Neural progenitor cell (in vitro differentiated cells): Measurements from ENCODE around the gene PIAS2. TPM values are rescaled to one million over a fixed set of nuclear protein-coding genes. Genes with fewer than 3 reads are reported as not detected.

Experiments
- DNase-seq: peaks from one replicate; pipeline ENCODE4 v3.0.0-alpha.2; 2016; ENCODE audit warnings: low spot score
- H2AFZ ChIP-seq: fragments of 200-600 bp; sonication (generic); replicated peaks from 2 replicates; pipeline ENCODE4 v1.6.1; 2016; ENCODE audit warnings: antibody characterized with exemption
- H3F3A ChIP-seq: fragments of 200-600 bp; sonication (generic); 2 replicates; pipeline ENCODE4 v1.6.1; 2016; ENCODE audit warnings: antibody characterized with exemption, low read depth
- H3K27ac ChIP-seq: fragments of 200-600 bp; sonication (generic); 2 replicates; pipeline ENCODE4 v1.5.1; 2016; ENCODE audit warnings: mild to moderate bottlenecking
- H3K27me3 ChIP-seq: fragments of 200-600 bp; sonication (generic); 2 replicates; pipeline ENCODE4 v1.6.1; 2016; ENCODE audit warnings: mild to moderate bottlenecking, moderate library complexity
- H3K36me3 ChIP-seq: fragments of 200-600 bp; sonication (generic); 2 replicates; pipeline ENCODE4 v1.5.1; 2016
- H3K4me1 ChIP-seq: fragments of 200-600 bp; sonication (generic); 2 replicates; pipeline ENCODE4 v1.6.1; 2016; ENCODE audit warnings: mixed run types
- H3K4me2 ChIP-seq: fragments of 200-600 bp; sonication (generic); 2 replicates; pipeline ENCODE4 v1.6.1; 2016
- H3K4me3 ChIP-seq: fragments of 200-600 bp; sonication (generic); 2 replicates; pipeline ENCODE4 v1.5.1; 2016
- H3K79me2 ChIP-seq: fragments of 200-600 bp; sonication (generic); 2 replicates; pipeline ENCODE4 v1.6.1; 2016; ENCODE audit warnings: low read depth
- H3K9ac ChIP-seq: fragments of 200-600 bp; sonication (generic); 2 replicates; pipeline ENCODE4 v1.6.1; 2016
- H3K9me3 ChIP-seq: fragments of 200-600 bp; sonication (generic); 2 replicates; pipeline ENCODE4 v1.5.1; 2016; ENCODE audit warnings: low read depth
- H4K20me1 ChIP-seq: fragments of 200-600 bp; sonication (generic); 2 replicates; pipeline ENCODE4 v1.6.1; 2016; ENCODE audit warnings: low read depth
- H3K27ac Mint-ChIP-seq: 3 replicates; pipeline ENCODE4 v1.8.0; 2021; ENCODE audit warnings: mixed read lengths
- H3K27me3 Mint-ChIP-seq: 2 replicates; pipeline ENCODE4 v1.8.0; 2022; ENCODE audit warnings: low read depth, mild to moderate bottlenecking, inconsistent platforms, moderate library complexity, mixed read lengths; ENCODE audit not compliant: insufficient read depth
- H3K36me3 Mint-ChIP-seq: 3 replicates; pipeline ENCODE4 v1.8.0; 2021; ENCODE audit warnings: mixed read lengths
- H3K4me1 Mint-ChIP-seq: 3 replicates; pipeline ENCODE4 v1.8.0; 2021; ENCODE audit warnings: mixed read lengths
- H3K4me3 Mint-ChIP-seq: 3 replicates; pipeline ENCODE4 v1.8.0; 2021; ENCODE audit warnings: mild to moderate bottlenecking, moderate library complexity, mixed read lengths
- H3K9me3 Mint-ChIP-seq: 3 replicates; pipeline ENCODE4 v1.8.0; 2020; ENCODE audit warnings: mixed read lengths
- EZH2 ChIP-seq: fragments of 200-600 bp; sonication (generic); IDR thresholded peaks from 2 replicates; pipeline ENCODE4 v1.6.1; 2017; ENCODE audit warnings: antibody characterized with exemption, mild to moderate bottlenecking, moderate library complexity
- EZH2phosphoT487 ChIP-seq: fragments of 200-600 bp; sonication (generic); IDR thresholded peaks from 2 replicates; pipeline ENCODE4 v1.6.1; 2017; ENCODE audit warnings: antibody characterized with exemption
- total RNA-seq: library from RNA; depleted of rRNA; stranded (reverse); fragments of >200 nt; gene quantifications from 2 replicates; pipeline ENCODE4 v1.2.3, GENCODE V29; 2015; ENCODE audit warnings: low replicate concordance
- TF ChIP-seq, protein P1 (sequence below): fragments of 200-600 bp; sonication (generic); IDR thresholded peaks from 2 replicates; pipeline ENCODE4 v1.5.1; 2017; ENCODE audit warnings: antibody characterized with exemption, mild to moderate bottlenecking

The PIAS2 gene
- total RNA-seq, 1 donor from 2014 or later: 39.4 TPM

- no peak overlapping the region for H3K27ac ChIP-seq
- no peaks in the 10 kb centered on the region for H3K9me3 ChIP-seq
- H3K79me2 ChIP-seq: no peaks in the 10 kb centered on the region
- TF ChIP-seq, protein P1, sequence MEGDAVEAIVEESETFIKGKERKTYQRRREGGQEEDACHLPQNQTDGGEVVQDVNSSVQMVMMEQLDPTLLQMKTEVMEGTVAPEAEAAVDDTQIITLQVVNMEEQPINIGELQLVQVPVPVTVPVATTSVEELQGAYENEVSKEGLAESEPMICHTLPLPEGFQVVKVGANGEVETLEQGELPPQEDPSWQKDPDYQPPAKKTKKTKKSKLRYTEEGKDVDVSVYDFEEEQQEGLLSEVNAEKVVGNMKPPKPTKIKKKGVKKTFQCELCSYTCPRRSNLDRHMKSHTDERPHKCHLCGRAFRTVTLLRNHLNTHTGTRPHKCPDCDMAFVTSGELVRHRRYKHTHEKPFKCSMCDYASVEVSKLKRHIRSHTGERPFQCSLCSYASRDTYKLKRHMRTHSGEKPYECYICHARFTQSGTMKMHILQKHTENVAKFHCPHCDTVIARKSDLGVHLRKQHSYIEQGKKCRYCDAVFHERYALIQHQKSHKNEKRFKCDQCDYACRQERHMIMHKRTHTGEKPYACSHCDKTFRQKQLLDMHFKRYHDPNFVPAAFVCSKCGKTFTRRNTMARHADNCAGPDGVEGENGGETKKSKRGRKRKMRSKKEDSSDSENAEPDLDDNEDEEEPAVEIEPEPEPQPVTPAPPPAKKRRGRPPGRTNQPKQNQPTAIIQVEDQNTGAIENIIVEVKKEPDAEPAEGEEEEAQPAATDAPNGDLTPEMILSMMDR: no peak
- TF ChIP-seq EZH2 (no peak), EZH2phosphoT487 (no peak)
- DNase-seq: no peak
- no peaks in the 10 kb centered on the region for H4K20me1 ChIP-seq
- no peaks in the 10 kb centered on the region for H3F3A ChIP-seq
- H3K9ac ChIP-seq: no peak overlapping the region
- Mint-ChIP-seq H3K9me3 (no peaks in the 10 kb centered on the region), H3K4me3 (no peak overlapping the region), H3K4me1 (peaks cover 4% of the 10 kb centered on the region), H3K27ac (no peak overlapping the region), H3K36me3 (peaks cover 18% of the 10 kb centered on the region), H3K27me3 (no peaks in the 10 kb centered on the region)
- H3K27me3 ChIP-seq: no peaks in the 10 kb centered on the region
- H3K4me1 ChIP-seq: no peaks in the 10 kb centered on the region
- no peak overlapping the region for H2AFZ ChIP-seq
- no peak overlapping the region for H3K4me3 ChIP-seq
- peaks cover 4% of the 10 kb centered on the region for H3K36me3 ChIP-seq
- no peak overlapping the region for H3K4me2 ChIP-seq
Observed at GRCh38 chr18:46831434-46831833, 85.9 kb downstream of the PIAS2 start.

DNA sequence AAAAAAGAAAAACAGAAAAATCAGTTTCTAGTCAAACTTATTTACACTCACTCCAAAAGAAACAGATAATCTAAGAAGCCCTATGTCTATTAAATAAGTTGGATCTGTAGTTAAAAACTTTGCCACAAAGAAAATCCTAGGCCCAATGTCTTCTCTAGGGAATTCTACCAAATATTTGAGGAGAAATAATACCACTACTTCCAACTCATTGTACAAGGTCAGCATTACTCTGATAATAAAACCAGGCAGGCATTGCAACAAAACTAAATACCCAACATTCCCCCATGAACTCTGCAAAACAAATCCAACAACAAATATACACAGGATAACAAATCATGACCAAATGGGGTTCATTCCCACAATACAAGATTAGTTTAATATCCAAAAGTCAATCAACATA is 86.7 kb downstream of the PIAS2 start:
- H3F3A ChIP-seq: no peaks in the 10 kb centered on the region
- TF ChIP-seq EZH2 (no peak), EZH2phosphoT487 (no peak)
- TF ChIP-seq, protein P1: no peak
- H3K79me2 ChIP-seq: no peaks in the 10 kb centered on the region
- H3K9ac ChIP-seq: no peak overlapping the region
- H3K27ac ChIP-seq: no peak overlapping the region
- peaks cover 4% of the 10 kb centered on the region for H3K36me3 ChIP-seq
- H4K20me1 ChIP-seq: no peaks in the 10 kb centered on the region
- no peaks in the 10 kb centered on the region for H3K27me3 Mint-ChIP-seq
- no peak overlapping the region for H2AFZ ChIP-seq
- no peaks in the 10 kb centered on the region for H3K27me3 ChIP-seq
- no peaks in the 10 kb centered on the region for H3K4me1 ChIP-seq
- no peaks in the 10 kb centered on the region for H3K9me3 Mint-ChIP-seq
- no peak overlapping the region for H3K4me3 ChIP-seq
- H3K36me3 Mint-ChIP-seq: peaks cover 19% of the 10 kb centered on the region
- no peaks in the 10 kb centered on the region for H3K9me3 ChIP-seq
- H3K4me3 Mint-ChIP-seq: no peak overlapping the region
- no peak overlapping the region for H3K4me2 ChIP-seq
- H3K4me1 Mint-ChIP-seq: peaks cover 4% of the 10 kb centered on the region
- H3K27ac Mint-ChIP-seq: no peak overlapping the region
- no peak for DNase-seq

GRCh38 chr18:46829947-46830346 is 87.4 kb downstream of the PIAS2 start:
- Histone ChIP-seq H3F3A (no peaks in the 10 kb centered on the region), H3K79me2 (no peaks in the 10 kb centered on the region), H3K4me1 (no peaks in the 10 kb centered on the region), H4K20me1 (no peaks in the 10 kb centered on the region), H3K27ac (no peak overlapping the region), H3K9ac (no peak overlapping the region), H2AFZ (no peak overlapping the region), H3K4me3 (no peak overlapping the region), H3K27me3 (no peaks in the 10 kb centered on the region), H3K36me3 (peaks cover under 1% of the 10 kb centered on the region), H3K4me2 (no peak overlapping the region), H3K9me3 (no peaks in the 10 kb centered on the region)
- H3K4me1 Mint-ChIP-seq: peaks cover 4% of the 10 kb centered on the region
- H3K9me3 Mint-ChIP-seq: no peaks in the 10 kb centered on the region
- H3K36me3 Mint-ChIP-seq: peaks cover 18% of the 10 kb centered on the region
- H3K27ac Mint-ChIP-seq: no peak overlapping the region
- no peaks in the 10 kb centered on the region for H3K27me3 Mint-ChIP-seq
- DNase-seq: no peak
- TF ChIP-seq, protein P1: no peak
- TF ChIP-seq EZH2 (no peak), EZH2phosphoT487 (no peak)
- H3K4me3 Mint-ChIP-seq: no peak overlapping the region
